Measurements from ENCODE around the gene CYFIP2.

CYFIP2 gene

DNA sequence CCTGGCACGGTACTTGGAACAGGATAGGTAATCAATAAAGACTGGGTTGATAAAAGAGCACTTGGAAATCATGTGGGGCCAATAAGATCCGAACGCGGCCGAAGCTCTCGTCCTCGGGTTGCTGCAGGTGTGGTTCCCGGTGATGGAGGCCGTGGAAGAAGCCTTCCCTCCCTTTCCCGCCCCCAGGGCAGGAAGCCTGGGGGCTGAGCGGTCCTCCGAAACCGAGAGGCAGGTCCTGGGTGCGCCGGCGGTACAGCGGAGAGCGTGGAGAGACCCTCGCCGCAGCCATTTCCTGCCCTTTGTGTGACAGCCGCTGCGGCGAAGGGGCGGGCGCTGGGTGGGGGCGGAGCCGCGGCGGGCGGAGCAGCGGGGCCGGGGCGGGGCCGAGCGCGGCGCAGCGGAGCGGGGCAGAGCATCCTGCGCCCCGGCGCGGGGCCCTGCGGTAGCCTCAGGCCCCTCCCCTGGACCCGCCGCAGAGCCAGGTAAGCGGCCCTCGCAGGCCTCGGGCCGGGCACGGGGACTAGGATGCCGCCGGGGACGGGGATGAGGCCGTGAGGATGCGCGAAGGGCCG lies at the start of gene CYFIP2:
Gene CYFIP2 (plus strand): TSS at position 410 of the 572 bp plus-strand sequence. CDS start 19,239 bp downstream, outside the sequence.
- H3K4me2 ChIP-seq, result peak within 1 kb of the TSS; percentile 97
- peaks cover 10% of the 10 kb centered on the region; the same call in 1 of the 2 replicates for H4K20me1 ChIP-seq
- H3K27ac ChIP-seq, result peak within 1 kb of the TSS; percentile 100
- peaks cover 16% of the 10 kb centered on the region for H3K36me3 ChIP-seq
- peak within 1 kb of the TSS; percentile 89 for H3K4me3 ChIP-seq
- H3K9ac ChIP-seq, result peak within 1 kb of the TSS; percentile 99
- no peaks in the 10 kb centered on the region for H3K27me3 ChIP-seq
- no peak for TF ChIP-seq Cebpa-rat (IDR thresholded peaks at IDR 0.05)
- no peaks in the 10 kb centered on the region for H3K9me3 ChIP-seq
- H3K4me1 ChIP-seq, result peaks cover 68% of the 10 kb centered on the region

DNA sequence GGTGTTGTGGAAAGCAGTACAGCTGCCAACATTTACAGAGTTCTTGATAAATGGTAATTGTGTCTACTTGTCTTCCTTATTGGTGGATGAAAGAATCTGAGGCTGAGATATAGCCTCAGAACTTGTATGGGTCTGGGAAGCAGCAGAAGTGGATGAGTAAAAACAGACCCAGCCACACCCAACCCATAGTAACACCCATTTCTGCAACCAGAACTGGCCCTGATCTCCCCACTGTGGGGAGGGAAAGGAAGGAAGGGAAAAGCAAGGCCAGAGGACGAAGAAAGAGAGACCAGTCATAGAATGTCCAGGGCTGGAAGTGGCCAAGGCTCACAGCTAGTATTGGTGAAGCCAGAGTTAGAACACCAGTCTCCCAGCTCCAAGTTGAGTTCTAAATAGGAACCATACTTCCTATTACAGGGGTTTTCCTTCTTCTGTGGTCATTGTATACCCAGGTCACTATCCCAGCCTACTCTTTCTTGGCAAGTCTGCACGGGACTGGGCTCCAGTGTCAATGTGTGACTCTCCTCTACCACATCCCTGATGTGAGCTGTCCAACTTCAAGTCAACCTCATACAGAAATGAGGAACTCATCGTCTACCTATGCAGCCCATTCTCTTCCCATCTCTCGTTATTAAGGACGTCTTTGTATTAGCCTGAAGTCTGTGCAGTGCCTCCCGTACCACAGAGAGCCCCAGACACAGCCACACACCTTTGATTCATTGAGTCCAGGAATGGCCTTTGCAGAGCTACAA lies 49.4 kb upstream of the CYFIP2 start:
- Histone ChIP-seq H3K9ac (no peak overlapping the region), H3K27me3 (no peaks in the 10 kb centered on the region), H3K4me1 (peaks cover 58% of the 10 kb centered on the region), H3K4me3 (no peak overlapping the region), H3K36me3 (no peaks in the 10 kb centered on the region), H3K4me2 (peak overlapping the region; percentile 79), H3K9me3 (peaks cover 10% of the 10 kb centered on the region), H3K27ac (peak overlapping the region; percentile 52), H4K20me1 (no peaks in the 10 kb centered on the region)
- TF ChIP-seq Cebpa-rat (IDR thresholded peaks at IDR 0.05), result no peak

DNA sequence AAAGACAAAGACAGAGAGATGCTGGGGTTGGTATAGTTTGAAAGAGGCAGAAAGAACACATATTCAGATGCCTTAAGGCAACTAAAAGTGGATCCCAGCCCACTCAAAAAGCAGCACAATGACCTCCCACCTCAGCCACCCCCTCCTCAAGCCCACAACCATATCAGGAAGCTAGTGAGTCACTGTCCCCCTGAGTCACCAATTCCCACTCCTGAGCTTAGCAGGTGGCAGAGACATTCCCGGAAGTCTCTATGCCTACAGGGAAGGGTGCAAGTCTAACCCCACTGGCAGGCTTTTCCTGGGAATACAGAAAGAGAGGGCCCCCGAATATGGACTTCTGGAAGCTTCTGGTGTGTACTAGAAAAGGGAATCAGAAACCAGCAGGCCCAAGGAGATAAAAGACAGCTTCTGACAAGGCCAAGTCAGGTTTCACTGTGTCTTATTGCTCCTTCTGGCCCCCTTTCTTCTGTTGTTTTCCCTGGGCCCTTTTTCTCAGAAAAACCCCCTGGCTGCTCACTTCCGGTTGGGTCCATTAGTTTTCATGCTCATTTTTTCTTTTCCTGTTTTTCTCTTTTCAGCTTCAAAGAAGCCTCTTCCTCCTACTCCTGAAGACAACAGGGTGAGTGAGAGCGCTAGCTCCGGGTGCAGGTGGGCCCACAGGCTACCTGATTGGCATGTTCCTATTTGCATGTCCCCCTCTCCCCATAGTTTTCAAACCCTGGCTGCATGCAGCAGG lies 48.5 kb upstream of the CYFIP2 start:
- H3K36me3 ChIP-seq, result no peaks in the 10 kb centered on the region
- H3K9me3 ChIP-seq, result peaks cover 3% of the 10 kb centered on the region
- H3K4me2 ChIP-seq, result peak overlapping the region; percentile 79
- TF ChIP-seq Cebpa-rat (IDR thresholded peaks at IDR 0.05), result no peak
- H3K4me1 ChIP-seq, result peaks cover 67% of the 10 kb centered on the region
- H4K20me1 ChIP-seq, result no peaks in the 10 kb centered on the region
- H3K27ac ChIP-seq, result peak overlapping the region; percentile 52
- H3K4me3 ChIP-seq, result 0 out of 2 replicates have a peak overlapping the region, but pooled peaks have one; percentile 21
- H3K9ac ChIP-seq, result no peak overlapping the region
- H3K27me3 ChIP-seq, result no peaks in the 10 kb centered on the region

- Histone ChIP-seq H3K27ac (no peak overlapping the region), H3K4me2 (no peak overlapping the region)
- TF ChIP-seq Cebpa-rat (IDR thresholded peaks at IDR 0.05), result no peak
Measured at GRCh38 chr5:157219491-157220271, 46.2 kb upstream of the CYFIP2 start.

GRCh38 chr5:157221959-157222358 lies 44.0 kb upstream of the CYFIP2 start:
- no peaks in the 10 kb centered on the region for H3K36me3 ChIP-seq
- no peaks in the 10 kb centered on the region for H4K20me1 ChIP-seq
- no peak overlapping the region for H3K9ac ChIP-seq
- H3K27me3 ChIP-seq, result no peaks in the 10 kb centered on the region
- no peak overlapping the region for H3K27ac ChIP-seq
- H3K4me1 ChIP-seq, result peaks cover 37% of the 10 kb centered on the region
- TF ChIP-seq Cebpa-rat (IDR thresholded peaks at IDR 0.05), result no peak
- H3K4me3 ChIP-seq, result no peak overlapping the region
- no peaks in the 10 kb centered on the region for H3K9me3 ChIP-seq
- H3K4me2 ChIP-seq, result peak overlapping the region; percentile 29; the same call in 1 of the 2 replicates

More at GRCh38 chr5:157219491-157220271, 46.2 kb upstream of the CYFIP2 start:
- no peak overlapping the region for H3K4me3 ChIP-seq
- no peaks in the 10 kb centered on the region for H3K36me3 ChIP-seq
- no peak overlapping the region for H3K9ac ChIP-seq
- H3K27me3 ChIP-seq, result no peaks in the 10 kb centered on the region
- H3K4me1 ChIP-seq, result peaks cover 59% of the 10 kb centered on the region
- H4K20me1 ChIP-seq, result no peaks in the 10 kb centered on the region
- no peaks in the 10 kb centered on the region for H3K9me3 ChIP-seq

DNA sequence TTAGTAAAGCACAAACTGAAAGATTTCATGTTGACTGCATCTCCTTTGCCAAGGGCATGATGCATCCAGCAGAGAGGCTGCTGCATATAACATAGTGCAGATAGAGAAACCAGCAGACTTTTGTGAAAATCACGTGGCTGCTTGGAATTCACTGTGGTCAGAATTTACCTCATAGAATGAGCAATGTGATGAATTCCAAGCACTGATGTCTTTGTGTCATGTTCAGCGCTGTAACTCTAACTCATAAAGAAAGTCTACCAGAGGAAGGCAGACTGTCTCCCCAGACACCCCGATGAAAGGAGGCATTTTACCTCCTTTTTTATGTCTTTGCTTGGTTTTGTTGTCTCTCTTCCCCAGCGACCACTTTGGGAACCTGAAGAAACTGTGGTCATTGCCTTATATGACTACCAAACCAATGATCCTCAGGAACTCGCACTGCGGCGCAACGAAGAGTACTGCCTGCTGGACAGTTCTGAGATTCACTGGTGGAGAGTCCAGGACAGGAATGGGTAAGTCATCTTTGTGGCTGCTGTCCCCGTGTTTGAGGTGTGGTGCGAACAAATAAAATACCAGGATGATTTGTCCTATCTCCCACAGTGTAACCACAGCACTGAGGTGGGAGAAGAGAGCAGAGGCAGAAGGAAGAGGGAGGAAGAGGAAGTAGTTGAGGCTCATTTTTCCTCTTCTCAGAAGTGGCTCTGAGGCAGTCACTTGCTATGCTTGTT lies 43.3 kb upstream of the CYFIP2 start:
- Histone ChIP-seq H3K27ac (no peak overlapping the region), H3K4me3 (no peak overlapping the region), H3K4me2 (peak overlapping the region; percentile 29; the same call in 1 of the 2 replicates)

DNA sequence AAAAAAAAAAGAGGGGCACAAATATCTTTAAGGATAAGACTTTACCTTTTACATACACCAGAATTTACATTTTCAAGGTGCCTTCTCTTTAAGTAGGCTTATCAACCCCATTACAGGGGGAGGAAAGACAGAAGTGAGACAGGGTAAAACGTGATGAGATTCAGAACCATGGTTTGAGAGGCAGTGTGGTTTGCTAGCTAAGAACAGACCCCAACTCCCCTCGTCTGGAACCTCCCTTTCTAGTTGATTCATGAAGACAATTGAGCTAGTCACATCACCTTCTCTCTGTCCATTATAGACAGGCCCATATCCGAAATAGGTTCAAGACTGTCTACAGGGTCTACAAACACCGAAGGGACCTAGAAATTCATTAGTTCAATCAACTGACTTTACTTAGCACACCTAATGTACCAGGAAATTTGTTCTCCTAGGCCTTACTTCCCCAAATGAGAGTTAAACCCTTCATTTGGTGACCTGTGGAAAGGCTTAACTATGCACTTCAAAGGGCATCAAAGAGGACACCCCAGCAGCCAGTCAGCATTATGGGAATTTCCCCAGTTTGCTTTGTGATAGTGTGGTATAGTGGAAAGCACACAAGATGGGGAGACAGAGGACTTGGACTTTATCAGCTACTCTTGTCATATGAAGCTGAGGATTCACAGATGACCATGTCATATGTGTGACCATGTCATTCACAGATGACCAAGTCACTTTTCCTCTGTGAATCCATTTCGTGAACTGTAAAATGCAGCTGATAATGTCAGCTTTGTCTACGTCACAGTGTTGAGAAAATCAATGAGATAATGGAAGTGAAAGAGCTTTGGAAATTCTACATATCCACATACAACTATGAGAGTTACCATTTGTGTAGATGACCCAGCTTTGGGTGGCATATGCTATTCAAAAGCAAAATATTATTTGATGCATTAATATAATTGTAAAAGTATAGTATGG lies 40.2 kb upstream of the CYFIP2 start:
- H3K4me1 ChIP-seq, result peaks cover 19% of the 10 kb centered on the region
- TF ChIP-seq Cebpa-rat (IDR thresholded peaks at IDR 0.05), result no peak
- no peak overlapping the region for H3K27ac ChIP-seq
- no peaks in the 10 kb centered on the region for H4K20me1 ChIP-seq
- no peaks in the 10 kb centered on the region for H3K9me3 ChIP-seq
- no peak overlapping the region for H3K4me3 ChIP-seq
- no peak overlapping the region for H3K4me2 ChIP-seq
- H3K36me3 ChIP-seq, result no peaks in the 10 kb centered on the region
- no peaks in the 10 kb centered on the region for H3K27me3 ChIP-seq
- H3K9ac ChIP-seq, result no peak overlapping the region

More for the DNA sequence above, 43.3 kb upstream of the CYFIP2 start:
- TF ChIP-seq Cebpa-rat (IDR thresholded peaks at IDR 0.05), result no peak
- H3K4me1 ChIP-seq, result peaks cover 30% of the 10 kb centered on the region
- no peaks in the 10 kb centered on the region for H3K9me3 ChIP-seq
- H3K27me3 ChIP-seq, result no peaks in the 10 kb centered on the region
- H4K20me1 ChIP-seq, result no peaks in the 10 kb centered on the region
- no peaks in the 10 kb centered on the region for H3K36me3 ChIP-seq
- no peak overlapping the region for H3K9ac ChIP-seq

DNA sequence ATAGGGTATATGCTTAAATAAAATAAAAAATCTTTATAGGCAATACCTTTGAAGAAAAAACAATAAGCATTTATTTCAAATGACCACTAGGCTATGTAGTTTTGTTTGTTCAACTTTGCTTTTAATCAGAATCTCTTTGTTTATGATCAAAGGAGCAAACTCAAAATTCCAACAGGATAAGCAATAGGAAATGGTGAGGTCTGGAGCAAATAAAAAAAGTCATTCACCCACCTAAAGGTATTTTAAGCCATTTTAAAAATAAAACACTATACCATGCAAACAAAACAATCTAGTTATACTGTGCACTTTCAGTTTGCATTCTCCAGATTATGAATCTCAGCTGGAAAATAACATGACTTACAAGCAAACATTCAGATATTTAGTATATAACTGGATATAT lies 35.3 kb upstream of the CYFIP2 start:
- H3K4me3 ChIP-seq, result no peak overlapping the region
- no peaks in the 10 kb centered on the region for H4K20me1 ChIP-seq
- no peak overlapping the region for H3K9ac ChIP-seq
- no peaks in the 10 kb centered on the region for H3K27me3 ChIP-seq
- no peaks in the 10 kb centered on the region for H3K4me1 ChIP-seq
- H3K4me2 ChIP-seq, result no peak overlapping the region
- no peak overlapping the region for H3K27ac ChIP-seq
- TF ChIP-seq Cebpa-rat (IDR thresholded peaks at IDR 0.05), result no peak
- no peaks in the 10 kb centered on the region for H3K9me3 ChIP-seq
- H3K36me3 ChIP-seq, result no peaks in the 10 kb centered on the region

Measured in BLaER1 (cell line).